ENCODE measurements around the gene CNN1.

GRCh38 chr19:11597202-11598102 lies 58.8 kb downstream of the CNN1 start, which contains the start of gene ZNF627:
- TF ChIP-seq POLR2A (IDR thresholded peaks at IDR 0.05) (peak; percentile 67 to 92), CTCF (IDR thresholded peaks at IDR 0.05) (peak in 2 of 3 experiments; percentile 5 to 19), POLR2AphosphoS5 (IDR thresholded peaks at IDR 0.05; ENCODE audit: insufficient read depth in 1 of 2, low read depth in 1 of 2) (peak; percentile 92 to 100)

Data from vagina (tissue), 2 donors.